GM13977 (cell line): ENCODE data around the gene SLC22A31.

Experiments
- DNase-seq: peaks from one replicate; pipeline ENCODE4 v3.0.0; 2012; ENCODE audit warnings: low spot score
- in situ Hi-C: fragments of 300-500 bp; cut with MboI; formaldehyde crosslinking; loops from one replicate; pipeline ENCODE4 v1.12.0; 2022; ENCODE audit warnings: low sequenced_read_pairs, low pct_unique_long_range_greater_than_20kb, mixed read lengths, inconsistent platforms; ENCODE audit not compliant: unreplicated experiment
- TF ChIP-seq, protein P1 (sequence below): IDR thresholded peaks from 2 replicates; pipeline ENCODE4 v1.5.1; 2012; ENCODE audit warnings: mild to moderate bottlenecking, control low read depth; ENCODE audit not compliant: insufficient read depth; ENCODE audit errors: extremely low read depth, missing control alignments

The SLC22A31 gene

DNA sequence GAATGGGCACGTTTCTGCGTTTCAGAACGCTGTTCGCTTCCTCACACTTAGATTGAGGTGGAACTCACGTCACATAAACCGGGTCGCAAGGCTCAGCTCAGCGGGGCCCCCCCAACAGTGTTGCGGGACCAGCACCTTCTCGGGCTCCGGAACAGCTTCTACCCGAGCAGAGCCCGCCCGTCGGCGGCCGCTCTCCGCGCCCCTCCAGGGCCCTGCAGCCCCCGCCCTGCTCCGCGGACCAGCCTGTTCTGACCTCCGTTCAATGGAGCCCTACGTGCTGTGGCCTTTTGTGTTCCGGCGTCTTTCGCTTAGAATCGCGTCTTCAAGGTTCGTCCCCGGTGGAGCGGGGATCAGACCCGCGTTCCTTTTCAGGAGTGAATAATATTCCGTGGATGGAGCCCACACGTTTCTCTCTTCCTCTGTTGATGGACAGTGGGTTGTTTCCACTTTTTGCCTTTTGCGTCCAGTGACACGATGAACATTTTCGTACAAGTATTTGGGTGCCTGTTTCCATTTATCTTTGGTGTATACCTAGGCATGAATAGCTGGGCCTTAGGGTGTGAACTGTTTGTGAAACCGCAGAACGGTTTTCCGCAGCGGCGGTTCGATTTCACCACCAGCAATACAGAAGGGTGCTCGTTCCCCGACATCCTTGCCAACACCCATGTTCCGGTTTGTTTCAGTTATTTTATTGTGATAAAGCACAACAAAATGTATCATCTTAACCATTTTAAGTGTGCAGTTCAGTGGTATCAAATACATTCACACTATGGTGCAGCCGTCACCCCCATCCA is 2.3 kb upstream of the SLC22A31 start:
- in situ Hi-C loops, result no loop called here
- TF ChIP-seq, protein P1, sequence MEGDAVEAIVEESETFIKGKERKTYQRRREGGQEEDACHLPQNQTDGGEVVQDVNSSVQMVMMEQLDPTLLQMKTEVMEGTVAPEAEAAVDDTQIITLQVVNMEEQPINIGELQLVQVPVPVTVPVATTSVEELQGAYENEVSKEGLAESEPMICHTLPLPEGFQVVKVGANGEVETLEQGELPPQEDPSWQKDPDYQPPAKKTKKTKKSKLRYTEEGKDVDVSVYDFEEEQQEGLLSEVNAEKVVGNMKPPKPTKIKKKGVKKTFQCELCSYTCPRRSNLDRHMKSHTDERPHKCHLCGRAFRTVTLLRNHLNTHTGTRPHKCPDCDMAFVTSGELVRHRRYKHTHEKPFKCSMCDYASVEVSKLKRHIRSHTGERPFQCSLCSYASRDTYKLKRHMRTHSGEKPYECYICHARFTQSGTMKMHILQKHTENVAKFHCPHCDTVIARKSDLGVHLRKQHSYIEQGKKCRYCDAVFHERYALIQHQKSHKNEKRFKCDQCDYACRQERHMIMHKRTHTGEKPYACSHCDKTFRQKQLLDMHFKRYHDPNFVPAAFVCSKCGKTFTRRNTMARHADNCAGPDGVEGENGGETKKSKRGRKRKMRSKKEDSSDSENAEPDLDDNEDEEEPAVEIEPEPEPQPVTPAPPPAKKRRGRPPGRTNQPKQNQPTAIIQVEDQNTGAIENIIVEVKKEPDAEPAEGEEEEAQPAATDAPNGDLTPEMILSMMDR, result no peak
- DNase-seq, result no peak

DNA sequence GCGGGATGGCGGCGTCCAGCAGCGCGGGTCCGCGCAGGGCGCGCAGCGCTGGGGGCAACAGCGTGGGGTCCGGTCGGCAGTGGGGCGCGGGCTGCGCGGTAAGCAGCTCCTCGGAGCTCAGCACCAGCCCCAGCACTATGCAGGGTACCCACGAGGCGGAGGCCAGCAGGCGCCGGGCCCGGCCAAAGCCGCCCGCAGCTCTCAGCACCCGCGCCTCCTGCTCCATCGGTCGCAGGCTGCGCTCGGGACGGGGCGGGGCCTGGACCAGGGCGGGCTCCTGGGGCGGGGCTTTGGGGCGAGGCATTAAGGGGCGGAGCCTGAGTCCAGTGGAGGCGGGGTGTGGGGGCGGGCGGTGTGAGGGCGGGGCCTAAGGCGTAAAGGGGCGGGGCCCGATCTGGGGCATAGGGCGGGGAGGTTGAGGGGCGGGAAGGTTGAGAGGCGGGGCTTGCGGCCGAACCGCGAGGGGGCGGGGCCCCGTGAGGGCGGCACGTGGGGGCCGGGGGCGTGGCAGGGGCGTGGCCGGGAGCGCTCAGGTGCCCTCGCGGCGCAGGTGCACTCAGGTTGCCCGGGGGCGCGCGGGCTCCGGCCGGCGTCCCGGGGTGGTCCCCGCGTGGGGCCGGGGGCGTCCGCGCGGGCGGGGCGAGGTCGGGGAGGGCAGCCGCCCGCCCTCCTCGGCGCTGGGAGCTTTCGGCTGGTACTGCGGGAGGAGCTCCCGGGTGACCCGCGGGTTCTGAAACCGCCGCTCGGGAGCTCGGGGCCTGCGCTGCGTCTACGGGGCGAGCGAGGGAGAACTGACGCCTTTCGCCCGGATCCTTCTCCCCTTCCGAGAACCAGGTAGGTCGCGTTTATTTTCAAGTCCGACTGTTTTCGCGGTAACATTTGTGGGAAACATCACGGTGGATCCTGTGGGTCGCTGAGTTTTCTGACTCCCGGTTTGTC is 1.4 kb upstream of the SLC22A31 start:
- TF ChIP-seq, protein P1, result no peak
- in situ Hi-C loops, result no loop called here
- DNase-seq, result peak; percentile 94

DNA sequence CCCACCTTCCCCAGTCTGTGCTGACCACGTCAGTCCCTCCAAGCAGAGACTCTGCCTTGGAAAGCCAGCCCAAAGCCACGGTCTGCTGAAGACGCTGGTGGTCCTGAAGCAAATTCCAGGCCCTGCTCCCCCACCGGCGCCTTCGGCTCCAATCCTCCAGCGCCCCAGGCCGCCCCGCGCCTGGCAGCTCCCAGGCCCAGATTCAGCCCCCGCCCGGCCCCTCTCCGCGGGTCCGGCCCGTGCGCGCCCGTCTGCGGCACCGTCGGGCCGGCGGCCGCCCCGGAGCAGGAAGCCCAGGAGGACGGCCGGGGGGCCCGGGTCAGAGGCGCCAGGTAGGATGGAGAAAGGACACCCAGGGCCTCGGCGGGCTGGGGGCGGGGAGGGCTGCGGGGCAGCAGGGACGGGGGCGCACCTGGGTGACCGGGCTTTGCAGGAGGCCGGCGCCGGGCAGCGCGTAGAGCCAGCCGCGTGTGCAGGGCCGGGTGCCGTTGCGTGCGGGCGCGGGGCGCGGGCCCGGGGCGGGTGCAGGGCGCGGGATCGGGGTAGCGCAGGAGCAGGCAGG is 594 bp upstream of the SLC22A31 start:
- in situ Hi-C loops, result no loop called here
- TF ChIP-seq, protein P1, result no peak
- DNase-seq, result no peak

DNA sequence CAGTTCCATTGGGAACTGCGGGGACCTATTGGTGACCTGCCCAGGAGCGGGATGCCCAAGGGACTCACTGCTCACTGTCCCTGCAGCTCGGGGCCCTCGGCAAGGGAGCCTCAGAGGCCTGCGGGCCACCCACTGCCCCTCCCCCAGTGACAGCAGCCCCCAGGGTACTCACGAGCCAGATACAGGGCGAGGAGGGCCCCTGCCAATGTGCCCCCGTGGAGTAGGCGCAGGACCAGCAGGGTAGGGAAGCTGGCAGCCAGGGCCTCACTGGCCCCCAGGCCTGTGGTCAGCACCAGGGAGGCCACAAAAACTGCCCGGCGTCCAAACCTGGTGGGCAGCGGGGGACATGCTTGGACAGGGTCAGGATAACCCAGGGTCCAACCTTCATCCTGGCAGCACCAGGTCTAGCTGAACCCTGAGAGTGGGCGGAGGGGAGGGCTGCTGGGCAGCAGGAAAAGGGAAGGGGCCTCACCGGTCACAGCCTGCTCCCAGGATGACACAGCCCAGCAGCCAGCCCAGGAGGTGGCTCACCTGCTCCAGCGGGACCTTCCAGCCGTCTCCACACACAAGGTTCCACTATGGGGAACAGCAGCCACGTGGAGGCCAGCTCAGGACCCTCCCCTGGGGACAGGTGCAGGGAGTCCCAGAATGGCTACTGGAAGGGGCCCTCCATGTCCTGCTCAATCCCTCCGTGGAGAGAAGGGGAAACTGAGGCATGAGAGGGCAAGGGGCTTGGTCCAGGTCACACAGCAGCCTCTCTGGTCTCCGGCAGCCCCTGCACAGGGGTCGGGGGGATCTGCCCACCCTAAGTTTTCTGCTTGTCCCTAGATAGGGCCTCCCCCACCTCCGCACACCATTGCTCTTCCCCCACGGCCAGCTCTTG is 855 bp downstream of the SLC22A31 start:
- TF ChIP-seq, protein P1, result no peak
- in situ Hi-C loops, result no loop called here
- no peak for DNase-seq

DNA sequence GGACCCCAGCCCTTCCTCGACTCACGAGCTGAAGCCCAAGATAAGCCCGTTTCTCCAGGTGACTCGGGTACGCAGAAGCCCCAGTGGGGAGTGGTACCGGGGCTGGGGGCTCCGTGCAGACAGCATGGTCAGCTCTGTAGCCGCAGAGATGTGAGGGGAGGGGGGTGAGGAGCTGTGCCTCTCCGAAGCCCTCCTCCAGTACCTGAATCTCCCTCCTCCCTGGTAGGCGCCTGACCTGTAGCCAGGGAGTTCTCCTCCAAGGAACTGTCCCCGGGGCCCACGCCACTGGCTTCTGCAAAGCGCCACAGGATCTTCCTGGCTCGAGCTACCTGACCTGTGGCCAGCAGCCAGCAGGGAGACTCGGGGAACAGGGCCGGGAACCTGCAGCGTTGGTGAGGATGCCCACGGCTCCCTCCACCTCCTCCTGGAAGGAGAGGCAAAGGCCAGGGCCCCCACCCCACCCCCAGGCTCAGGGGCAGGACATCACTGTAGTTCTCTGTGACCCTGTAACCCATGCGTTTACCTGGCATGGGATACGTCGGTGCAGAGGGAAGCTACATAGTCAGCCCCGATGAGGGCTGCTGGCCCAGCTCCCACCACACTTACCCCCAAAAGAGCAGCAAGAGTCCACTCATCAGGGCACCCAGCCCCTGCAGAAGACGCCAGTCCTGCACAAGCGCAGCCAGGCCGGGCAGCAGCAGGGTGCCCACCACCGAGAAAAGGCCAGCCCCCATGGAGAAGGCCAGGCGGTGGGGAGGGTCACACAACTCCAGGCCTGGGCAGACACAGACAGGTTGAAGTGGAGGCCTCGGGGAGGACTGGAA is 1.7 kb downstream of the SLC22A31 start:
- TF ChIP-seq, protein P1, result no peak
- no peak for DNase-seq
- in situ Hi-C loops, result no loop called here
